ENCODE data around the gene VSX2.

DNA sequence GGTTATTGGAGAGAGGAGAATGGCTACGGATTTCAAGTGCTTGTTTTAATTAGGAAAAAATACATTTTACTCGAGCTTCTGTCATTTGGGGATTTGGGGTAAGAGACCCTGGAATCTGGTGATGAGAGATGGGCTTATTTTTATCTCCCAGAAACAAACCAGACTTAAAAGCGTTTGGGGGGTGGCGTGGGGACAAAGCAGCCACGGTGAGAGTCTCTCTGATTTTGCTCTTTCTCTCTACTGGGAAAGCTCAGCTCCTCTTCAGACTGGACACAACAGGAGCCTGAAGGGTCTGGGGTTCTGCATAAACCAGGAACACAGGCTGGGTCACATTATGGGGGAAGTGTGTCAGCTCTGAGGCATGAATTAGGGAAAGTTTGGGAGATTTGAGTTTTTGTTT is 3.8 kb downstream of the VSX2 start:
- TF ChIP-seq CTCF (IDR thresholded peaks at IDR 0.05; ENCODE audit: poor library complexity, severe bottlenecking) = no peak
- TF ChIP-seq EZH2 (IDR thresholded peaks at IDR 0.05; ENCODE audit: borderline replicate concordance, insufficient read depth, low read length, poor library complexity, severe bottlenecking) = no peak
- no peak for TF ChIP-seq EP300 (conservative IDR thresholded peaks at IDR 0.05; ENCODE audit: poor library complexity, severe bottlenecking)
- no peak for TF ChIP-seq POLR2AphosphoS5 (IDR thresholded peaks at IDR 0.05)
- no peak for TF ChIP-seq RAD21 (conservative IDR thresholded peaks at IDR 0.05)
- no peak for TF ChIP-seq TAF1 (IDR thresholded peaks at IDR 0.05; ENCODE audit: low read depth)
- TF ChIP-seq SMC3 (conservative IDR thresholded peaks at IDR 0.05; ENCODE audit: poor library complexity) = no peak
- TF ChIP-seq MXI1 (conservative IDR thresholded peaks at IDR 0.05; ENCODE audit: poor library complexity, severe bottlenecking) = no peak

Measured in neural cell (in vitro differentiated cells).